PC-9 (cell line): ENCODE data around the gene SLCO2B1. TPM values are rescaled to one million over a fixed set of nuclear protein-coding genes. Genes with fewer than 3 reads are reported as not detected.

ENCODE experiments used
- BruUV-seq: library from RNA; stranded (reverse); fragments of 400-500 nt; replicated peaks from 2 replicates; lab custom pipeline; 2021; lab: Mats Ljungman, UMichigan
- CTCF ChIA-PET: fragments of 300-600 bp; sonication (Branson Sonifier 250); formaldehyde crosslinking; loops from one replicate; lab custom pipeline; 2022; ENCODE audit warnings: antibody characterized with exemption; lab: Charles Lee
- POLR2A ChIA-PET: fragments of 300-600 bp; sonication (Branson Sonifier 250); formaldehyde crosslinking; loops from one replicate; lab custom pipeline; 2022; ENCODE audit warnings: antibody characterized with exemption; ENCODE audit not compliant: unreplicated experiment; lab: Charles Lee
- DNase-seq, 2 experiments: peaks; one replicate each; pipeline versions ENCODE4 v3.0.0 to v3.0.0-alpha.2; 2015 to 2022; ENCODE audit warnings: mixed read lengths in 1 of 2
- H2AFZ ChIP-seq: fragments of 200-600 bp; sonication (generic); 2 replicates; pipeline ENCODE4 v1.8.1; 2017; ENCODE audit warnings: antibody characterized with exemption
- H3F3A ChIP-seq: fragments of 200-600 bp; sonication (generic); 2 replicates; pipeline ENCODE4 v1.8.1; 2017; ENCODE audit warnings: antibody characterized with exemption, mild to moderate bottlenecking, low read depth; ENCODE audit not compliant: insufficient read depth
- H3K27ac ChIP-seq: fragments of 200-600 bp; sonication (generic); 2 replicates; pipeline ENCODE4 v1.6.1; 2016; ENCODE audit warnings: mixed run types
- H3K27me3 ChIP-seq: fragments of 200-600 bp; sonication (generic); 2 replicates; pipeline ENCODE4 v1.6.1; 2016; ENCODE audit warnings: low read depth, mixed run types; ENCODE audit not compliant: insufficient read depth
- H3K36me3 ChIP-seq: fragments of 200-600 bp; sonication (generic); 2 replicates; pipeline ENCODE4 v1.6.1; 2016; ENCODE audit warnings: low read depth, mixed run types
- H3K4me1 ChIP-seq: fragments of 200-600 bp; sonication (generic); replicated peaks from 2 replicates; pipeline ENCODE4 v1.6.1; 2016; ENCODE audit warnings: mixed run types; ENCODE audit not compliant: insufficient read depth
- H3K4me2 ChIP-seq: fragments of 200-600 bp; sonication (generic); 2 replicates; pipeline ENCODE4 v1.6.1; 2017; ENCODE audit warnings: mixed run types
- H3K4me3 ChIP-seq: fragments of 200-600 bp; sonication (generic); 2 replicates; pipeline ENCODE4 v1.6.1; 2016; ENCODE audit warnings: mixed run types
- H3K79me2 ChIP-seq: fragments of 200-600 bp; sonication (generic); 2 replicates; pipeline ENCODE4 v1.6.1; 2017; ENCODE audit warnings: low read depth, mixed run types
- H3K9me2 ChIP-seq: fragments of 200-600 bp; sonication (generic); 2 replicates; pipeline ENCODE4 v1.8.1; 2017; ENCODE audit warnings: mild to moderate bottlenecking; ENCODE audit not compliant: insufficient read depth
- H3K9me3 ChIP-seq: fragments of 200-600 bp; sonication (generic); 2 replicates; pipeline ENCODE4 v1.8.1; 2016; ENCODE audit warnings: low read depth; ENCODE audit not compliant: insufficient read depth
- H4K20me1 ChIP-seq: fragments of 200-600 bp; sonication (generic); 2 replicates; pipeline ENCODE4 v1.8.1; 2017; ENCODE audit not compliant: insufficient read depth
- EZH2 ChIP-seq: fragments of 200-600 bp; sonication (generic); IDR thresholded peaks from 2 replicates; pipeline ENCODE4 v1.8.0; 2017; ENCODE audit warnings: antibody characterized with exemption, low read depth
- intact Hi-C: fragments of 100-400 bp; cut with micrococcal nuclease; formaldehyde crosslinking; loops from one replicate; pipeline ENCODE4 v1.10.0; 2022; ENCODE audit not compliant: unreplicated experiment
- total RNA-seq: library from RNA; stranded (reverse); gene quantifications from 2 replicates; pipeline ENCODE4 v1.2.3, GENCODE V29; 2021
- TF ChIP-seq, protein P1 (sequence below): fragments of 200-600 bp; sonication (generic); conservative IDR thresholded peaks from 2 replicates; pipeline ENCODE4 v1.6.1; 2017; ENCODE audit warnings: mixed run types, antibody characterized with exemption, mild to moderate bottlenecking, moderate library complexity

The SLCO2B1 gene
- total RNA-seq, 1 experiment from 2014 or later = 1.3 TPM

- no peaks in the 10 kb centered on the region for H3K4me1 ChIP-seq
These were observed 3.0 kb upstream of the SLCO2B1 start for GRCh38 chr11:75147875-75148263.

GRCh38 chr11:75148436-75148983 is 2.4 kb upstream of the SLCO2B1 start:
- H3K27ac ChIP-seq = no peak overlapping the region
- intact Hi-C loops = no loop called here
- no peaks in the 10 kb centered on the region for H3K9me2 ChIP-seq
- no peaks in the 10 kb centered on the region for H3K36me3 ChIP-seq
- POLR2A ChIA-PET = no interaction called here
- TF ChIP-seq, protein P1, sequence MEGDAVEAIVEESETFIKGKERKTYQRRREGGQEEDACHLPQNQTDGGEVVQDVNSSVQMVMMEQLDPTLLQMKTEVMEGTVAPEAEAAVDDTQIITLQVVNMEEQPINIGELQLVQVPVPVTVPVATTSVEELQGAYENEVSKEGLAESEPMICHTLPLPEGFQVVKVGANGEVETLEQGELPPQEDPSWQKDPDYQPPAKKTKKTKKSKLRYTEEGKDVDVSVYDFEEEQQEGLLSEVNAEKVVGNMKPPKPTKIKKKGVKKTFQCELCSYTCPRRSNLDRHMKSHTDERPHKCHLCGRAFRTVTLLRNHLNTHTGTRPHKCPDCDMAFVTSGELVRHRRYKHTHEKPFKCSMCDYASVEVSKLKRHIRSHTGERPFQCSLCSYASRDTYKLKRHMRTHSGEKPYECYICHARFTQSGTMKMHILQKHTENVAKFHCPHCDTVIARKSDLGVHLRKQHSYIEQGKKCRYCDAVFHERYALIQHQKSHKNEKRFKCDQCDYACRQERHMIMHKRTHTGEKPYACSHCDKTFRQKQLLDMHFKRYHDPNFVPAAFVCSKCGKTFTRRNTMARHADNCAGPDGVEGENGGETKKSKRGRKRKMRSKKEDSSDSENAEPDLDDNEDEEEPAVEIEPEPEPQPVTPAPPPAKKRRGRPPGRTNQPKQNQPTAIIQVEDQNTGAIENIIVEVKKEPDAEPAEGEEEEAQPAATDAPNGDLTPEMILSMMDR = no peak
- no peak for TF ChIP-seq EZH2
- H3K27me3 ChIP-seq = peaks cover 75% of the 10 kb centered on the region
- no peaks in the 10 kb centered on the region for H3K4me1 ChIP-seq
- no TSS peak for BruUV-seq
- H4K20me1 ChIP-seq = no peaks in the 10 kb centered on the region
- H3K79me2 ChIP-seq = no peaks in the 10 kb centered on the region
- no peak for DNase-seq
- H3K9me3 ChIP-seq = no peaks in the 10 kb centered on the region
- H3K4me3 ChIP-seq = no peak overlapping the region
- H3K4me2 ChIP-seq = no peak overlapping the region
- no peak overlapping the region for H2AFZ ChIP-seq
- no peaks in the 10 kb centered on the region for H3F3A ChIP-seq
- CTCF ChIA-PET = no interaction called here

More at GRCh38 chr11:75147875-75148263, 3.0 kb upstream of the SLCO2B1 start:
- Histone ChIP-seq H3K4me3 (no peak overlapping the region), H3F3A (no peaks in the 10 kb centered on the region), H4K20me1 (no peaks in the 10 kb centered on the region), H3K36me3 (no peaks in the 10 kb centered on the region), H2AFZ (no peak overlapping the region), H3K27ac (no peak overlapping the region), H3K4me2 (no peak overlapping the region), H3K9me2 (no peaks in the 10 kb centered on the region), H3K9me3 (no peaks in the 10 kb centered on the region), H3K79me2 (no peaks in the 10 kb centered on the region), H3K27me3 (peaks cover 75% of the 10 kb centered on the region)
- CTCF ChIA-PET = no interaction called here
- TF ChIP-seq, protein P1 = no peak
- TF ChIP-seq EZH2 = no peak
- POLR2A ChIA-PET = interaction anchor here (0.6 kb wide), 1 partner anchor 54 kb away, joined by 3 read pairs; no protein-coding TSS in a partner anchor
- no peak for DNase-seq
- BruUV-seq = no TSS peak
- intact Hi-C loops = no loop called here

GRCh38 chr11:75149766-75150465 is 991 bp upstream of the SLCO2B1 start:
- H4K20me1 ChIP-seq = no peaks in the 10 kb centered on the region
- H3F3A ChIP-seq = no peaks in the 10 kb centered on the region
- no peak for DNase-seq
- H3K4me1 ChIP-seq = no peaks in the 10 kb centered on the region
- TF ChIP-seq EZH2 = no peak
- TF ChIP-seq, protein P1 = no peak
- H3K9me2 ChIP-seq = no peaks in the 10 kb centered on the region
- no peak overlapping the region for H3K4me2 ChIP-seq
- H3K27ac ChIP-seq = no peak overlapping the region
- H3K4me3 ChIP-seq = no peak overlapping the region
- no peaks in the 10 kb centered on the region for H3K79me2 ChIP-seq
- intact Hi-C loops = no loop called here
- no peaks in the 10 kb centered on the region for H3K36me3 ChIP-seq
- no peaks in the 10 kb centered on the region for H3K9me3 ChIP-seq
- CTCF ChIA-PET = no interaction called here
- POLR2A ChIA-PET = interaction anchor here (0.6 kb wide), 1 partner anchor 37 kb away, joined by 5 read pairs; no protein-coding TSS in a partner anchor
- BruUV-seq = no TSS peak
- peaks cover 75% of the 10 kb centered on the region for H3K27me3 ChIP-seq
- H2AFZ ChIP-seq = no peak overlapping the region
